ENCODE measurements around the gene AQP11.
A peak's percentile ranks its signal among the peaks of the same experiment; 100 is the strongest.
"Not testable (repeated sequence)": the region's sequence is repeated elsewhere in the genome, so short reads cannot be mapped to it uniquely, and the experiment has no call there.

Gene AQP11, protein sequence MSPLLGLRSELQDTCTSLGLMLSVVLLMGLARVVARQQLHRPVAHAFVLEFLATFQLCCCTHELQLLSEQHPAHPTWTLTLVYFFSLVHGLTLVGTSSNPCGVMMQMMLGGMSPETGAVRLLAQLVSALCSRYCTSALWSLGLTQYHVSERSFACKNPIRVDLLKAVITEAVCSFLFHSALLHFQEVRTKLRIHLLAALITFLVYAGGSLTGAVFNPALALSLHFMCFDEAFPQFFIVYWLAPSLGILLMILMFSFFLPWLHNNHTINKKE

DNA sequence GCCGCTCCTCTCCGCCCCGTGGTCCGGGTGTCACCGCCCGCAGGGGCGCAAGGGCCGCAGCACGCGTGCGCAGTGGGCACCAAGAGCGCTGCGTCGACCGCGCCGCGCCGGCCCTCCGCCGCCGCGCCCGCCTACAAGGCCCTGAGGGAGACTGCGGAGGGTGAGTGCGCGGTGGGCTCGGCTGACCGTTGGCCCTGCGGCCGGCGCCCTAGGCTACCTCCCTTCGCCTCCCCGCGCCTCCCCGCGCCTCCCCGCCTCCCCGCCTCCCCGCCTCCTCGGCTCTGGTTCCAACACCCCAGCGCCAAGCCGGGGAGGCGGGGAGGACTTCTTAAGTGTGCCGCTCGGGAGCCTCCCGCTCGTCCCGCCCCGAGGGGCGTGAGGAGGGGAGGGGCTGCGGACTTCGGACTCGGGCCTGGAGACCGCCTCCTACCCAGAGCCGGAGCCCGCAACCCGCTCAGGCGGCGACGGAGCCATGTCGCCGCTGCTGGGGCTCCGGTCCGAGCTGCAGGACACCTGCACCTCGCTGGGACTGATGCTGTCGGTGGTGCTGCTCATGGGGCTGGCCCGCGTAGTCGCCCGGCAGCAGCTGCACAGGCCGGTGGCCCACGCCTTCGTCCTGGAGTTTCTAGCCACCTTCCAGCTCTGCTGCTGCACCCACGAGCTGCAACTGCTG is at the start of gene AQP11:
Gene AQP11, plus strand, starts transcription at position 433 of the 673 bp plus-strand sequence. Its CDS starts 40 bp downstream, at position 473.
- DNase-seq: peak; percentile 78

DNA sequence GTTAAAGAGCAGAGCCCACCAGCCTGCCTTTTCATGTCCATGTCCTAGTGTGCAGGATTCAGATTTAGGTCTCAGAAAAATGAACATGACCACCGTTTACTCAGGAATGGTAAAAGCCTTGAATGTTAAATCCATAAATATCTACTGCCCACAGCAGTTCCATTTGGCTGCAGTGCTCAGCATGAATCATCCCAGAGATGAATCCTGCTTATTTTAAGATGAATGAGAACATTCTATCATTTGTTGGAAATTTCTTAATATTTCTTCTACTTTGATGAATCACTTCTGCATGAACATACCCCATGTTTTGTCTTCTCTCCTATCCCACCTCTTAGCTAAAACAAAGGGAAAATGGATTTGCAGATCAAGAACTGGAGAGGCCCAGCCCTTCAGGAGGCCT is 47.5 kb upstream of the AQP11 start:
- peak; percentile 79 for DNase-seq

- no peak for DNase-seq
Observed at GRCh38 chr11:77547047-77547836, 42.5 kb upstream of the AQP11 start.

GRCh38 chr11:77547863-77548551 is 41.7 kb upstream of the AQP11 start:
- peak; percentile 73 for DNase-seq

- DNase-seq: no peak
Observed at GRCh38 chr11:77548552-77549445, 41.0 kb upstream of the AQP11 start.

DNA sequence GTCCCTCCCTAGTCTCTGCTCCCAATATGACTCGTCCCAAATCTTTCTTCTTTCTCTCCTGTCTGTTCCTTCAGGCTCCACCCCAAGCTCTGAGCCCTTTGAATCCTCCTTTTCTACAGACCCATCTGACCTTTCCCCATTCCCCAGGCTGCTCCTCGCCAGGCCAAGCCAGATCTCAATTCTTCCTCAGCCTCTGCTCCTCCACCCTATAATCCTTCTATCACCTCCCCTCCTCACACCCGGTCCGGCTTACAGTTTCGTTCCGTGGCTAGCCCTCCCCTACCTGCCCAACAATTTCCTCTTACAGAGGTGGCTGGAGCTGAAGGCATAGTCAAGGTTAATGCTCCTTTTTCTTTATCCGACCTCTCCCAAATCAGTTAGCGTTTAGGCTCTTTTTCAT is 38.3 kb upstream of the AQP11 start:
- DNase-seq: not testable (repeated sequence)

- DNase-seq: peak; percentile 27
Observed at GRCh38 chr11:77557553-77557952, 32.2 kb upstream of the AQP11 start.

GRCh38 chr11:77558380-77558779 is 31.4 kb upstream of the AQP11 start:
- peak; percentile 34 for DNase-seq

GRCh38 chr11:77559686-77560401 is 29.9 kb upstream of the AQP11 start:
- peak; percentile 82 for DNase-seq

GRCh38 chr11:77560605-77561004 is 29.1 kb upstream of the AQP11 start:
- peak; percentile 64 for DNase-seq

- DNase-seq: no peak
Observed at GRCh38 chr11:77561257-77561656, 28.5 kb upstream of the AQP11 start.

- DNase-seq: no peak
Observed at GRCh38 chr11:77568306-77568705, 21.4 kb upstream of the AQP11 start.

DNA sequence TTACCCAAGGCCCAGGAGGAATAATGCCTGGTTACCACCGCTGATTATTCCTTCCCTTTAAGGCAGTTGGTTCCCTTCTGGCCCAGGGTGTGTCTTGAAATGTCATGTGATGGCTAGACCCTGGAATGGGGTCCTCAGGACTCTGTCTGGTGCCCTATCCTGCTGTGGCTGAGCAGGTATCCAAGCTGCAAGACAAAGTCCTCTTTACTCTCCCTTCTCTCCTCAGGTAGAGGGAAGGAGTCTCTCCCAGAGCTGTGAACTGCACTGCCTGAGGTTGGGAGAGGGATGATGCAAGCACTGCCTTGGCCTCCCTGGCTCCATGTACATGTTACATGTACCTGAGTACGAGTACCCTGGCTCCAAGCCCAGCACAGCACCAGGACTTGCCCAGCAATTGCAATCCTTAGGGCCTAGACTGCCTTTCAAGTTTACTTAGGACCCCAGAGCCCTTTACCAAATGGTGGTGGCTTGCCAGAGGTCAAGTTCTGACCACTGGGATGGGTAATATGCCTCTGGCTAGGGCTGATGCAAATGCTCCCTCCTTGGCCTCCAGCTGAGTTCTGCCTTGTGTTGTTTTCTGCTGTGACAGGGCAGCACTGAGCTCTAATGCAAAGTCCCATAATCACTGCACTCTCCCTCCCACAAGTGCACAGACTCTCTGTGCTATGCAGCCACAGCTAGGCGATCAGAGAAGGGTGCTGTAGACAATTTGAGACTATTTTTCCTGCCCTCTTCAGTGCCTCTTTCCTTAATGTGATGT is 20.7 kb upstream of the AQP11 start:
- DNase-seq: no peak

DNA sequence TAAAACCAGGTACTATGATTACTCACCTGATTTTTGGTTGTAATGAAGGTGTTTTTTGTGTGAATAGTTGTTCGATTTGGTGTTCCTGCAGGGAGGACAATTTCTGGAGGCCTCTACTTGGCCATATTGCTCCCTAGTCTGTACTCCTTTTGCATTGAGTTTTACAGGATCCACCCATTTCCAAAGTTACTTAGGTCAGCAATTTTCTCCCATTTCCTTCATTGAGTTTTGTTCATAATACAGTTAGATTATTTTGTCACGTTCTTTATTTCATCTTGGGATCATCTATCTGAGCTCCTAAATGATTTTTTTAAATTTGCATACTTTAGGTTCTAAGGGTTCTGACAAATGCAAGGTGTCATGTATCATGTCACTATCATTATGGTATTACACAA is 20.1 kb upstream of the AQP11 start:
- DNase-seq: no peak

DNA sequence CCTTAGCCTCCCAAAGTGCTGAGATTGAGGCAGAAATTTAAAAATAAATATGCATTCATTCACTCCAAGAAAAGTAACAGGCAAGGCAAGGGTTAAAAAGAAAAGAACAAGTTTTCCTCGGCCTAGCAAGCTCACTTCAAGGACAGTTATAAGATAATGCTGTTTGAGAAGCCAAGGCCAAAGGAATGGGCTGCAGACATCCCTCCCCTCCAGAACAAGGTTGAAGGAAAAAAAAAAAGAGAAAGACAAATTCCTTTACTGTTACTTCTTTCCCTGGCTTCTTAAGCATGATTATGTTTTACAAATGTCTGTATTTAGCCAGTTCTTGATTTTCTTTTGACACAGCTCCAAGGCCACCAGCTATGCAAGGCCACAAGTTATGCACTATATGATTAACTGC is 18.9 kb upstream of the AQP11 start:
- DNase-seq: peak; percentile 84

- DNase-seq: peak; percentile 66
Observed at GRCh38 chr11:77575428-77575827, 14.3 kb upstream of the AQP11 start.

DNA sequence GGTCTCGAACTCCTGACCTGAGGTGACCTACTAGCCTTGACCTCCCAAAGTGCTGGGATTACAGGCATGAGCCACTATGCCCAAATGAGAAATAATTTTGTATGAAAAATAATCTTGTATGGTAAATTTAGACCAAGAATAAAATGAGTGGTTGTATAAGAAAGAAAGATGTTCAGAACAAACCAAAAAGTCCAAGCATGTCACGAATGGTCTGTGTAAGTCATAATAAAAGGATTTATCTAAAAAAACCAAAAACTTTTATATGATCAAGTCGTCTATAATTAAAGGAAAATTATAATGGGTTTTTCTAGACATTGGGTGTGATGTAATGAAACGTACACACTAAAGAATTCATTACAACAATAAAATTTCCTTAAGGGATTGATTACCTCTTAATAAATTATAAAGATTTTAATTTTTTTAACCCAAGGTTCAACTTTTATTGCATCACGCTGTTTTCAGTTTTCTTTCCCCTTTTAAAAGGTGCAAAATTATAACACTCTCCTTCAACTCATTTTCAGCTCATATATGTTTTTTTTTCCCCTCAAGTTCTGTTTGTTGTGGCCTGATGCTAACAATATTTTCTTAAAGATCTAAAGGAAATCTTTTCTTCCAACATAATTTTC is 8.9 kb upstream of the AQP11 start:
- no peak for DNase-seq

GRCh38 chr11:77589181-77589520 is 602 bp upstream of the AQP11 start:
- DNase-seq: no peak

- no peak for DNase-seq
Observed at GRCh38 chr11:77590194-77590782, 535 bp downstream of the AQP11 start.

DNA sequence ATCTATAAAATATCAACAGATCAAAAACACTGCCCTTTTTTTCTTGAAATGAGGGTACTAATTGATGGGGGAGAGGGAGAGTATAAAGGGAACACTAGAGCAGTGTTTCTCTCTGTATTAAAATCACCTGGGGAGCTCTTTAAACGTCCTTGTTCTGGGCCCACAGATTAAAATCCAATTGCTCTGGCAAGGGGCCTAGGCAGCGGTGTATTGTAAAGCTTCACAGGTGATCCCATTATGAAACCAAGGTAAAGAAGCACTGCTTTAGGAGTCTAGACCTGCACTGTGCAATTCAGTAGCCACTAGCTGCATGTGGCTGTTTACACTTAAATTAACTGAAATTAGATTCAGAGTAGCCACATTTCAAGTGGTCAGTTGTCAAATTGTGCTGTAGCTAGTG is 3.0 kb downstream of the AQP11 start:
- no peak for DNase-seq
